A673 (cell line): ENCODE measurements around the gene HEBP1. TPM values are rescaled to one million over a fixed set of nuclear protein-coding genes. Genes with fewer than 3 reads are reported as not detected.

Experiments
- BruUV-seq: library from RNA; stranded (reverse); fragments of 400-500 nt; replicated peaks from 2 replicates; lab custom pipeline; 2021; lab: Mats Ljungman, UMichigan
- CTCF ChIA-PET: fragments of 300-600 bp; sonication (Branson Sonifier 250); formaldehyde crosslinking; loops from one replicate; lab custom pipeline; 2022; ENCODE audit warnings: antibody characterized with exemption; lab: Charles Lee
- POLR2A ChIA-PET: fragments of 300-600 bp; sonication (Branson Sonifier 250); formaldehyde crosslinking; loops from one replicate; lab custom pipeline; 2022; ENCODE audit warnings: antibody characterized with exemption; ENCODE audit not compliant: low non-redundant PET; lab: Charles Lee
- DNase-seq: peaks from one replicate; pipeline ENCODE4 v3.0.0-alpha.2; 2015; ENCODE audit warnings: low spot score
- H3K27ac ChIP-seq: fragments of 200-600 bp; sonication (generic); 2 replicates; pipeline ENCODE4 v1.5.1; 2016; ENCODE audit warnings: mixed run types, low read depth, mild to moderate bottlenecking, mixed read lengths, antibody characterized with exemption, low read length; ENCODE audit not compliant: poor library complexity, severe bottlenecking
- H3K27me3 ChIP-seq: fragments of 200-600 bp; sonication (generic); replicated peaks from 2 replicates; pipeline ENCODE4 v1.6.1; 2017; ENCODE audit warnings: mixed run types, low read depth, mild to moderate bottlenecking, mixed read lengths, antibody characterized with exemption, low read length; ENCODE audit not compliant: insufficient read depth, poor library complexity
- H3K36me3 ChIP-seq: fragments of 200-600 bp; sonication (generic); 2 replicates; pipeline ENCODE4 v1.6.1; 2016; ENCODE audit warnings: mixed run types, mild to moderate bottlenecking, mixed read lengths, antibody characterized with exemption, low read length; ENCODE audit not compliant: insufficient read depth, poor library complexity, severe bottlenecking
- H3K4me1 ChIP-seq: fragments of 200-600 bp; sonication (generic); 2 replicates; pipeline ENCODE4 v1.6.1; 2017; ENCODE audit warnings: mixed run types, mild to moderate bottlenecking, mixed read lengths, antibody characterized with exemption, low read length; ENCODE audit not compliant: insufficient read depth, poor library complexity, severe bottlenecking
- H3K4me3 ChIP-seq: fragments of 200-600 bp; sonication (generic); 2 replicates; pipeline ENCODE4 v1.5.1; 2016; ENCODE audit warnings: low read depth, mixed run types, mild to moderate bottlenecking, mixed read lengths, low read length; ENCODE audit not compliant: poor library complexity, severe bottlenecking
- H3K9me3 ChIP-seq: fragments of 200-600 bp; sonication (generic); 2 replicates; pipeline ENCODE4 v1.6.1; 2016; ENCODE audit warnings: mixed run types, low read depth, mild to moderate bottlenecking, mixed read lengths, antibody characterized with exemption, low read length; ENCODE audit not compliant: poor library complexity, severe bottlenecking
- CTCF ChIP-seq: fragments of 300-800, 200-600 bp; sonication (generic); conservative IDR thresholded peaks from 2 replicates; pipeline ENCODE4 v1.5.1; 2017; ENCODE audit warnings: low read depth, mild to moderate bottlenecking, antibody characterized with exemption, low read length, moderate library complexity, mixed read lengths
- EZH2 ChIP-seq: fragments of 200-600 bp; sonication (generic); IDR thresholded peaks from 2 replicates; pipeline ENCODE4 v1.6.1; 2017; ENCODE audit warnings: borderline replicate concordance, low read depth, mild to moderate bottlenecking, mixed read lengths, antibody characterized with exemption, low read length; ENCODE audit not compliant: poor library complexity, severe bottlenecking
- intact Hi-C: fragments of 100-400 bp; cut with micrococcal nuclease; formaldehyde crosslinking; loops from one replicate; pipeline ENCODE4 v1.10.0; 2022; ENCODE audit not compliant: unreplicated experiment
- total RNA-seq: library from RNA; stranded (reverse); gene quantifications from 2 replicates; pipeline ENCODE4 v1.2.3, GENCODE V29; 2021

HEBP1 gene
- total RNA-seq, 1 experiment from 2014 or later, result 28.1 TPM

GRCh38 chr12:13027508-13027907 is 27.4 kb upstream of the HEBP1 start:
- DNase-seq, result no peak
- POLR2A ChIA-PET, result no interaction called here
- BruUV-seq, result no TSS peak
- Histone ChIP-seq H3K4me3 (no peak overlapping the region), H3K27ac (no peak overlapping the region), H3K4me1 (no peaks in the 10 kb centered on the region), H3K36me3 (no peaks in the 10 kb centered on the region), H3K9me3 (no peaks in the 10 kb centered on the region), H3K27me3 (no peaks in the 10 kb centered on the region)
- intact Hi-C loops, result no loop called here
- TF ChIP-seq EZH2 (no peak), CTCF (no peak)
- CTCF ChIA-PET, result no interaction called here

- CTCF ChIA-PET, result no interaction called here
- BruUV-seq, result no TSS peak
These were observed 27.0 kb upstream of the HEBP1 start for GRCh38 chr12:13027032-13027431.

DNA sequence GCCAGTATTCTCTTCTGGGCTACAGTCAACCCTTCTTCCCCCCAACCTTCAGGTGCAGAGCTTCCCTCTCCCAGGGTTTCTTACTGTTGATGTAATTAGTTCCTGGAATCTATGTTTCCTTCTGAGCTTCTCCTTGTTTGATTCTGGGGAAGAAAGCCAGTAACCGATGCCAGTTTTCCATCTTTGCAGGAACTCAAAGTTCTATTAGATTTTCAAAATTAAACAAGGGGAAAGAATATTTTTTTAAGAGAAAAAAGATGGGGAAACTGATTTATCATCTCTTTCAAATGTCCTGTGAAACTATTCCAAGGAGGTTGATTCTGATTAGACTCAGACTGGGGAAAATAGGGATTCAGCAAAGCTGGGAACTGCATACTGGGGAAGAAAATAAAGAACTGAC is 26.2 kb upstream of the HEBP1 start:
- Histone ChIP-seq H3K27me3 (no peaks in the 10 kb centered on the region), H3K36me3 (no peaks in the 10 kb centered on the region), H3K4me1 (no peaks in the 10 kb centered on the region), H3K9me3 (no peaks in the 10 kb centered on the region), H3K4me3 (no peak overlapping the region), H3K27ac (no peak overlapping the region)
- ChIA-PET POLR2A (no interaction called here), CTCF (no interaction called here)
- no peak for DNase-seq
- TF ChIP-seq EZH2 (no peak), CTCF (no peak)
- no TSS peak for BruUV-seq
- intact Hi-C loops, result no loop called here

More at GRCh38 chr12:13027032-13027431, 27.0 kb upstream of the HEBP1 start:
- POLR2A ChIA-PET, result no interaction called here
- H3K9me3 ChIP-seq, result no peaks in the 10 kb centered on the region
- H3K4me3 ChIP-seq, result no peak overlapping the region
- H3K4me1 ChIP-seq, result no peaks in the 10 kb centered on the region
- intact Hi-C loops, result no loop called here
- H3K36me3 ChIP-seq, result no peaks in the 10 kb centered on the region
- TF ChIP-seq CTCF, result no peak
- no peak for DNase-seq
- no peak overlapping the region for H3K27ac ChIP-seq
- H3K27me3 ChIP-seq, result no peaks in the 10 kb centered on the region
